ENCODE measurements around the gene VPS9D1.
"Not testable (repeated sequence)": the region's sequence is repeated elsewhere in the genome, so short reads cannot be mapped to it uniquely, and the experiment has no call there.

VPS9D1 gene

GRCh38 chr16:89691986-89692569, 28.6 kb downstream of the VPS9D1 start:
- DNase-seq: no peak

DNA sequence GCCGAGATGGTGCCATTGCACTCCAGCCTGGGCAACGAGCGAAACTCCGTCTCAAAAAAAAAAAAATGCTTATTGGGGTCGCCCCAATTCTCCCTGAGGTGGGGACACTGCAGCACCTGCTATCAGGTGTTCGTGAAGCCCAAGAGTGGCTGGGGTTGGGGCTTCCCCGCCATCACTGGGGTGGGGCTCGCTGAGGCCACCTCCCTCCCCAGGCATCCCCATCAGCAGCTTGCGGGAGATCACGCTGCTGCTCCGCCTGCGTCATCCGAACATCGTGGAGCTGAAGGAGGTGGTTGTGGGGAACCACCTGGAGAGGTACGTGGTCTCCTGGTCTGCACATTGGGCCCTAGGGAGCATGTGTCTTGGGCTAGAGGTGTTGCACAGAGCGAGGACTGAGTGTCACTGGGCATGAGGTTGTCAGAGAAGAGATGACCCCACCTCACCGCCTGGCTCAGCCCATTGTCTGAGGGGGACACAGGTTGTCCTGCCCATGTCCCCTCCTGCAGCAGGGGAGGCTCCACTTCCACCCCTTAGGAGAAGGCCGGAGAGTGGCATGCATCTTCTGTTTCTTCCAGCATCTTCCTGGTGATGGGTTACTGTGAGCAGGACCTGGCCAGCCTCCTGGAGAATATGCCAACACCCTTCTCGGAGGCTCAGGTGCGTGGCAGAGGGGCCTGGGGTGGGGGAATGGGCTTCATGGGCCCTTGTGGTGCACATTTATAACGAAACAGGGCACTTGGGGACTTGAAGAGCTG, 29.3 kb downstream of the VPS9D1 start:
- DNase-seq: no peak

DNA sequence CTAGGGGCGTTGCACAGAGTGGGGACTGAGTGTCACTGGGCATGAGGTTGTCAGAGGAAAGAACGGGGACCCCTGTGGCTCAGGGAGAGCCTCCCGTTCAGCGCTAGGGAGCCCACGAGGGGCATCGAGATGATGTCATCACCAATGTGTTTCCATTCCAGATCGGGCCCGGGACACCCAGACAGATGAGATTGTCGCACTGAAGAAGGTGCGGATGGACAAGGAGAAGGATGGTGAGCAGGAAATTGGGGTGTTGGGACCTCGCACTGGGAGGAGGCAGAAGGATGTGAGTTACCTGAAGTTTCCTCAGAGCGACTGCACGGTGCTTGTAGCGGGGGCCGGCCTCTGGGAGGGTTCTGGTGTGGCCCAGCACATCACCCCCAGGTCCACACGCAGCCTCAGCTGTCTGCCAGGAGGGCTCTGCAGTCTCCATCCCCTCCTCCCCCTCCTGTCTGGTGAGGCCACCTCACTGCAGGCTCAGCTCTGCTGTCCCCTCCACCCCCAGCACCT, 30.3 kb downstream of the VPS9D1 start:
- no peak for DNase-seq

- not testable (repeated sequence) for DNase-seq
Measured at GRCh38 chr16:89689621-89690020, 31.1 kb downstream of the VPS9D1 start.

DNA sequence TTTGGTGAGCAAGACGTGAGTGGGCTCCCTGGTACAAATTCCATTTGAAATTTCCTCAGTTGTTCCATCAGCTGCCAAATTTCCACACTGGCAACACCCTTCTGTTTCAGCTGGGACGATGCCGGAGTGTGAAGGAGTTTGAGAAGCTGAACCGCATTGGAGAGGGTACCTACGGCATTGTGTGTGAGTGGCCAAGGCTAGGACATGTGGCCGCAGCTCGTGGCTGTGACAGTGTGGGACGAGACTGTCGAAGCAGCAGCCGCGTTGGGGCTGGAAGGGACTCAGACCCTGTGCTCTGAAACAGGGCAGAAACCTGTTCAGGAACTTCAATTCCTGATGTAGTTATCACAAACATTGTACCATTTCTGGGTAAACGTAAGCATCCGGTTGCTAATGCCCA, 31.6 kb downstream of the VPS9D1 start:
- no peak for DNase-seq

- no peak for DNase-seq
Measured at GRCh38 chr16:89688395-89688794, 32.3 kb downstream of the VPS9D1 start.

- no peak for DNase-seq
Measured at GRCh38 chr16:89687092-89687940, 33.4 kb downstream of the VPS9D1 start.

DNA sequence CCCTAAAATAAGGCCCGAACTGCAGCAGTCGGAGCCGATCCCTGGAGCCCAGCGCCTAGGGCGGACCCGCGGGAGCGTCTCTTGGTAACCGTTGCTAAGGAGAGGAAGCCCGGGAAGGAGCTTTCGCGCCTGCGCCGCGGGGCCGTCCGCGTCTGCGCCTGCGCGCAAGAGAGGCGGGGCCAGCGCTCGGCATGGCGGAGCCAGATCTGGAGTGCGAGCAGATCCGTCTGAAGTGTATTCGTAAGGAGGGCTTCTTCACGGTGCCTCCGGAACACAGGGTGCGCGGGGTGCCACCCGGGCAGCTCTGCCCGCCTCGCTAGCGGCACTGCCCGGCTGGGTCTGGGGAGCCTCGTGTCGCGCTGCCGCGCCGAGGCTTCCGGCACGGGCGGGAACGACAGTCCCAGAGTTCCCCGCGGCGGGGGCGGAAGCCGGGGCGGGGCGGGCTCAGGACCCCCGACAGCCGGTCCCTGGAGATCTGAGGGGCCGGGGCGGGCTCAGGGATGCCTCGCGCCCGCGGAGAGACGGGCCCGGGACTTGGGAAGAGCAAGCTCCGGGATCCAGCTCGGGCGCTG, 34.1 kb downstream of the VPS9D1 start, which contains the start of gene CDK10:
TSS of gene CDK10 (plus strand) at position 170 of the 572 bp plus-strand sequence. CDS start at position 192, 22 bp downstream.
- peak; percentile 91 for DNase-seq

- DNase-seq: no peak
Measured at GRCh38 chr16:89685916-89686315, 34.8 kb downstream of the VPS9D1 start.

GRCh38 chr16:89678258-89678657, 42.4 kb downstream of the VPS9D1 start:
- no peak for DNase-seq

DNA sequence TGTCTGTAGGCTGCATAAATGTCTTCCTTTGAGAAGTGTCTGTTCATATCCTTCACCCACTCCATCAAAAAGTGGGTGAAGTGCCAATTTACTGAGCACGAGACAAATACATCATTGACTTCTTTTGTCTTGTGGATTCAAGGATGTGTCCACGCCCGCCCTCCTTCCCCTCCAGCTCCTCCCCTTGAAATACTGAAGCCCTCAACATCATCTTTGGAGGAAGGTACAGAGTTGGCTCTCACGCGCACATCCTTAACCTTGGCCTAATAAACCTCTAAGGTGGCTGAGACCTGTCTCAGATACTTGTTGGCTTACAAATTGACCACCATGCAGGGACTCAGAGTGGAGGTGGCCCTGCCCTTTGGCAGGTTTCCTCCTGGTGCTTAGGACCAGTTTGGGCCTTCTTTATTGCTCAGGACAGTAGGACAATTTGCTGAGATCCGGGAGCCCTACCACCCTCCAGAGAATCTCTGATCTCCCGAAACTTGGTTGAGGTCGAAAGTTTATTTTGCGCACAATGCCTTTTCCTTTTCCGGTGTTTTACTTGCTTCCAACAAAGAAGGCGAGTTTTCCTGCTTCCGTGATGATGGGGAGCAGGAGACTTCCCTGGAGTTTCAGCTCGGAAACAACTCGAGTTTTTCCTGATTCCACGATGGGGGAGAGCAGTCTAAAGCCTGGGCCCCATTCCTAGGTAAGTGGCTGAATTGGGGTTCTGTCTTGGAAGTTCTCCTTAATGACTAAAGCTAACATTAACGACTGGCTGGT, 48.3 kb downstream of the VPS9D1 start:
- no peak for DNase-seq

- not testable (repeated sequence) for DNase-seq
Measured at GRCh38 chr16:89671565-89671964, 49.1 kb downstream of the VPS9D1 start.

DNA sequence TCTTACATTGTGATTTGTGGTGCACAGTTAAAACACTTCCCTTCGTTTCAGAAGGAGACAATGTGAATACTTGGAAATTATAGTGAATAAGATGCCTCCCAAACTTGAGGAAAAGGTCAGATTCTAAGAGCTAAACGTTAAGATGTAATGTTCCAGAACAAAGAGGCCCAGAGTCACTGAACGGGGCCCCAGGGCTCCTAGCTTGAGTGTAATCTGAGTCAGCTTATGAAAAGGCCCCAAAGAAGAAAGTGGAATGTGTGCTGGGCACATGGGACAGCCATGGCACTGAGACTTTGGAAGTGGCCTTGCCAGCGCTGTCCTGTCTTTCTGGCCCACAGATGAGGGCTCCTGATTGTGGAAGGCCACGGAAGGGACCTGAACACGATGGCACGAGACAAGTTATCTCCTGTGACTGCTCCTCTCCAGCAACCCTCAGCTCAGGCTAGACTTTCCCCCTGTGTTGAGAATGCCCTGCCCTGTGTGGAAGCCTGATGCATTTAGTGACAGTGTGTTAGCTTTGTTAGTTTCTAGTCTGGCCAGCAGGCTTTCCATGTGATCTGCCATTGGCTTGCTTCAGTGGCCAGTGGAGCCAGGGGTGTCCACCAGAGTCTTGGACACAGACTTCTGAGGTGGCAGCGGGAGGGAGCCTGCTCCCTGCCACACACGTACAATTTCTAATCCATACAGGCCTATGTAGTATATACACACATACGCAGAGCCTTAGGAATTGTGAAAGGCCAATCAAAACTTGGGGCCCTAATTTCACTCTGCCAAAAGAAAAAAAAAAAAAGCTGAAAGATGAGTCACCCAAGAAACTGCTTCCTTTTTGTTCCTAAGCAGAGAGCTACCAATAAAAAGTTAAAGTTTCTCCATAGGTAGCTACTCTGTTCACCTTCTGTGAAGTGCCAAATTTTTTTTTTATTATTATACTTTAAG, 49.9 kb downstream of the VPS9D1 start:
- DNase-seq: no peak

- DNase-seq: no peak
Measured at GRCh38 chr16:89669755-89670154, 50.9 kb downstream of the VPS9D1 start.

DNA sequence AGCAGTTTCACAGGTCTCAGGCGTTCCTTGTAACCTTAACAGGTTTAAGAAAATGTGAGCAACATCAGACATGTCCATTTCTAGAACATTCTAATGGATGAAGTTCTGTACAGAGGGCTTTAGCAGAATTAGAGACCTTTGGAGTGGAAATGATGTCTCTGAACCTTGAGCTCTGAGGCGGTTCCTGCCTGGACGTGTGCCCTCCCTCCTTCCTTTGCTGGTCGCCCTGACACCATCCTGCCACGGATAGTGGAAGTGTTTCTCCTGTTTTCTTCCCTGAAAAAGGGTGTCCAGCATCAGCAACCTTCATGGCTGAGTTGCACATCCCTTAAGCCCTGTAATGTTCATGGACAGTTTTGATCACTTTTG, 51.9 kb downstream of the VPS9D1 start:
- DNase-seq: no peak

DNA sequence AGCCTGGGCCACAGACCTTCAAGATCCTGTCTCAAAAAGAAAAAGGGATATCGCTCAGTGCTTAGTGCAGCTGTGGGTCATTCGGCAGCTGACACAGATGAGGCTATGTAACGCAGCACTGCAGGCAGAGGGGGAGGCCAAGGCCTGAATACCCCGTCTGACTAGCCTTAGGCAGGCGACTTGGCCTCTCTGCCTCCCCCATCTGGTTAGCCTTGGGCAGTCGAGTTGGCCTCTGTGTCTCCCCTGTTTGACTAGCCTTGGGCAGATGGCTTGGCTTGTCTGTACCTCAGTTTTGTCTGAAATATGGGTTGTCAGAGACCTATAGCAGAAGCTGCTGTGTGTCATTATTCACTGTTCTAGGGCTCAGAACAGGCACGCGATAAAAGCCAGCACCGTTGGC, 53.1 kb downstream of the VPS9D1 start:
- no peak for DNase-seq

GRCh38 chr16:89667000-89667399, 53.7 kb downstream of the VPS9D1 start:
- not testable (repeated sequence) for DNase-seq

- not testable (repeated sequence) for DNase-seq
Measured at GRCh38 chr16:89664238-89664637, 56.5 kb downstream of the VPS9D1 start.

GRCh38 chr16:89661215-89661614, 59.5 kb downstream of the VPS9D1 start:
- DNase-seq: no peak

- DNase-seq: no peak
Measured at GRCh38 chr16:89660146-89660545, 60.6 kb downstream of the VPS9D1 start.

Data from effector CD8-positive, alpha-beta T cell (primary cell).